ENCODE results near the gene TKT.

GRCh38 chr3:53240989-53241972 is 14.5 kb downstream of the TKT start:
- TF ChIP-seq CTCF (IDR thresholded peaks at IDR 0.05; ENCODE audit: poor library complexity, severe bottlenecking) (no peak), EP300 (conservative IDR thresholded peaks at IDR 0.05; ENCODE audit: poor library complexity, severe bottlenecking) (no peak), MXI1 (conservative IDR thresholded peaks at IDR 0.05; ENCODE audit: poor library complexity, severe bottlenecking) (no peak), EZH2 (IDR thresholded peaks at IDR 0.05; ENCODE audit: borderline replicate concordance, insufficient read depth, low read length, poor library complexity, severe bottlenecking) (no peak), POLR2AphosphoS5 (IDR thresholded peaks at IDR 0.05) (no peak), RAD21 (conservative IDR thresholded peaks at IDR 0.05) (no peak), REST (IDR thresholded peaks at IDR 0.05; ENCODE audit: borderline replicate concordance) (no peak), SMC3 (conservative IDR thresholded peaks at IDR 0.05; ENCODE audit: poor library complexity) (no peak)

Measured in neural cell (in vitro differentiated cells).